ENCODE measurements around the gene CDH10. TPM values are rescaled to one million over a fixed set of nuclear protein-coding genes. Genes with fewer than 3 reads are reported as not detected.

Gene CDH10
- total and polyA plus RNA-seq, 2 of the 4 experiments (the other 2 are of a cell fraction): 0.18 to 0.21 TPM

- no peak overlapping the region for H3K4me3 ChIP-seq (ENCODE audit: insufficient read depth, low read depth, low read length)
- H4K91ac ChIP-seq (ENCODE audit: insufficient read depth, low read depth, low read length): no peak overlapping the region
- intact Hi-C loops (cut with micrococcal nuclease): no loop called here
- no peak overlapping the region for H3K18ac ChIP-seq (ENCODE audit: low read depth, low read length)
- no peaks in the 10 kb centered on the region for H3K27me3 ChIP-seq (ENCODE audit: control insufficient read depth, insufficient read depth, low read length)
- no peak overlapping the region for H4K8ac ChIP-seq (ENCODE audit: low read depth in 2 of 2, low read length in 2 of 2)
- ATAC-seq (ENCODE audit: low read depth): no peak
- in situ Hi-C loops (cut with MboI; ENCODE audit: low sequenced_read_pairs): no loop called here
- no peak for DNase-seq
- H3K4me1 ChIP-seq (ENCODE audit: control insufficient read depth, insufficient read depth, low read length): no peaks in the 10 kb centered on the region
- no peak overlapping the region for H3K56ac ChIP-seq (ENCODE audit: extremely low read depth, insufficient read depth, low read length)
- no peak overlapping the region for H2BK15ac ChIP-seq (ENCODE audit: low read depth, low read length)
- H2AFZ ChIP-seq (replicated peaks; ENCODE audit: low read length, poor library complexity): no peak overlapping the region
- no peak overlapping the region for H2AK9ac ChIP-seq (replicated peaks; ENCODE audit: low read depth, low read length, poor library complexity)
- no peak overlapping the region for H2AK5ac ChIP-seq (ENCODE audit: low read depth, low read length)
- no peak overlapping the region for H3K27ac ChIP-seq (ENCODE audit: insufficient read depth, low read length)
- no peak overlapping the region for H4K5ac ChIP-seq (ENCODE audit: low read depth, low read length)
- 0 out of 2 replicates have a peak, but pooled peaks cover 2% of the 10 kb centered on the region for H3K9me3 ChIP-seq (ENCODE audit: control insufficient read depth, insufficient read depth, low read length)
- no TSS peak for BruUV-seq (replicated peaks)
- no peak overlapping the region for H3K9ac ChIP-seq (ENCODE audit: low read depth, low read length)
- H3K9me1 ChIP-seq (ENCODE audit: insufficient read depth, low read length): no peaks in the 10 kb centered on the region
- no peak overlapping the region for H3K4me2 ChIP-seq (ENCODE audit: low read depth, low read length)
- no CpG with 5 or more reads among the region's 2 CpGs for WGBS, 2 experiments (ENCODE audit: extremely low coverage in 2 of 2, insufficient read length in 1 of 2)
- POLR2A ChIA-PET (ENCODE audit: unreplicated experiment): interaction anchor here (0.6 kb wide), 1 partner anchor 1314 kb away, joined by 3 read pairs; no protein-coding TSS in a partner anchor
- H3K14ac ChIP-seq (replicated peaks; ENCODE audit: low read depth, low read length): no peak overlapping the region
- no peak overlapping the region for H2BK5ac ChIP-seq (ENCODE audit: low read depth, low read length, poor library complexity, severe bottlenecking)
- H2BK120ac ChIP-seq (ENCODE audit: low read depth, low read length): no peak overlapping the region
- CTCF ChIA-PET: no interaction called here
- no peak overlapping the region for H3K23ac ChIP-seq (ENCODE audit: low read depth, low read length)
- H2BK20ac ChIP-seq (ENCODE audit: low read depth, low read length): no peak overlapping the region
- no peak for TF ChIP-seq SMC3 (IDR thresholded peaks at IDR 0.05; ENCODE audit: low read depth, low read length)
- H3K36me3 ChIP-seq (ENCODE audit: control insufficient read depth, insufficient read depth, low read length): no peaks in the 10 kb centered on the region
- dilution Hi-C loops (cut with HindIII; ENCODE audit: low sequenced_read_pairs, unreplicated experiment): no loop called here
- H3K79me1 ChIP-seq (ENCODE audit: low read depth in 1 of 2, low read length in 2 of 2): no peaks in the 10 kb centered on the region
- H4K20me1 ChIP-seq (ENCODE audit: insufficient read depth, low read length): no peaks in the 10 kb centered on the region
- no peak overlapping the region for H3K4ac ChIP-seq (ENCODE audit: low read depth, low read length)
Measured at GRCh38 chr5:24496268-24496667, 148.5 kb downstream of the CDH10 start.

Measured in IMR-90 (cell line).